SH-SY5Y (cell line): ENCODE data around the gene NEDD8.

Source experiments
- GATA2 ChIP-seq: IDR thresholded peaks from 2 replicates; pipeline ENCODE4 v1.6.1; 2011; ENCODE audit warnings: mild to moderate bottlenecking, low read depth, low read length
- GATA3 ChIP-seq: IDR thresholded peaks from 2 replicates; pipeline ENCODE4 v1.6.1; 2011; ENCODE audit warnings: low read depth, mild to moderate bottlenecking, low read length, moderate library complexity

- TF ChIP-seq GATA2 (no peak), GATA3 (no peak)
These were observed 39.1 kb upstream of the NEDD8 start, which contains the start of gene RABGGTA for GRCh38 chr14:24271134-24271833.
